ENCODE measurements around the gene UBE4A.

DNA sequence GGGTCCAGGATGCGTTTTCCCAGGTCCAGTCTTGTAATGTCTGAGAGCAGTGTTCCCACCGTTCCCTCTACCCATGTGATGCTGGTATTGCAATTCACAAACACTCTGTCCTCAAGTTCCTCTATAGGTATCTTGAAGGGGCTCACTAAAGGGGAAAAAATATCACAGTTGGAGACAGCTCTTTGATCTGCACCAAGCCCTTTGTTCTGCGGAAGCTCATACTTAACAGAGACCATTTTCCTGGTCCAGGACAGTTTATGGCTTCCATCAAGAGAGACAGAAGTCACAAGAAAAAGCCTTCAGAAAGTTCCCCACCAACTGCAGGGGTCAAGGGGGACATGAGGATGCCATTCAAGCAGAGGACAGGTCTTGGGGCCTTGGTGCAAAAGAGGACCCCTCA is 19.0 kb upstream of the UBE4A start:
- TF ChIP-seq, protein P1, sequence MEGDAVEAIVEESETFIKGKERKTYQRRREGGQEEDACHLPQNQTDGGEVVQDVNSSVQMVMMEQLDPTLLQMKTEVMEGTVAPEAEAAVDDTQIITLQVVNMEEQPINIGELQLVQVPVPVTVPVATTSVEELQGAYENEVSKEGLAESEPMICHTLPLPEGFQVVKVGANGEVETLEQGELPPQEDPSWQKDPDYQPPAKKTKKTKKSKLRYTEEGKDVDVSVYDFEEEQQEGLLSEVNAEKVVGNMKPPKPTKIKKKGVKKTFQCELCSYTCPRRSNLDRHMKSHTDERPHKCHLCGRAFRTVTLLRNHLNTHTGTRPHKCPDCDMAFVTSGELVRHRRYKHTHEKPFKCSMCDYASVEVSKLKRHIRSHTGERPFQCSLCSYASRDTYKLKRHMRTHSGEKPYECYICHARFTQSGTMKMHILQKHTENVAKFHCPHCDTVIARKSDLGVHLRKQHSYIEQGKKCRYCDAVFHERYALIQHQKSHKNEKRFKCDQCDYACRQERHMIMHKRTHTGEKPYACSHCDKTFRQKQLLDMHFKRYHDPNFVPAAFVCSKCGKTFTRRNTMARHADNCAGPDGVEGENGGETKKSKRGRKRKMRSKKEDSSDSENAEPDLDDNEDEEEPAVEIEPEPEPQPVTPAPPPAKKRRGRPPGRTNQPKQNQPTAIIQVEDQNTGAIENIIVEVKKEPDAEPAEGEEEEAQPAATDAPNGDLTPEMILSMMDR (IDR thresholded peaks at IDR 0.05) = no peak
- TF ChIP-seq ZFX (IDR thresholded peaks at IDR 0.05; ENCODE audit: borderline replicate concordance) = no peak
